ENCODE results near the gene CRYAB.

The CRYAB gene

GRCh38 chr11:111918390-111919256 is 7.1 kb upstream of the CRYAB start, which contains the start of gene C11orf52:
Gene C11orf52, plus strand, starts transcription at chr11:111918913. Its CDS starts 60 bp downstream, at chr11:111918973.
- H3K27me3 ChIP-seq (ENCODE audit: insufficient read depth, poor library complexity, severe bottlenecking), result no peaks in the 10 kb centered on the region
- DNase-seq (ENCODE audit: low read depth in 1 of 2, low spot score in 1 of 2), result no peak
- no peak within 1 kb of the TSS for H3K27ac ChIP-seq (replicated peaks)
- no peak within 1 kb of the TSS for H3K4me3 ChIP-seq (replicated peaks; ENCODE audit: insufficient read depth, low read length)
- TF ChIP-seq GABPA (IDR thresholded peaks at IDR 0.05; ENCODE audit: low read depth), result no peak
- no peak for TF ChIP-seq SPI1 (IDR thresholded peaks at IDR 0.05; ENCODE audit: borderline replicate concordance, low read depth)
- TF ChIP-seq, protein P1, sequence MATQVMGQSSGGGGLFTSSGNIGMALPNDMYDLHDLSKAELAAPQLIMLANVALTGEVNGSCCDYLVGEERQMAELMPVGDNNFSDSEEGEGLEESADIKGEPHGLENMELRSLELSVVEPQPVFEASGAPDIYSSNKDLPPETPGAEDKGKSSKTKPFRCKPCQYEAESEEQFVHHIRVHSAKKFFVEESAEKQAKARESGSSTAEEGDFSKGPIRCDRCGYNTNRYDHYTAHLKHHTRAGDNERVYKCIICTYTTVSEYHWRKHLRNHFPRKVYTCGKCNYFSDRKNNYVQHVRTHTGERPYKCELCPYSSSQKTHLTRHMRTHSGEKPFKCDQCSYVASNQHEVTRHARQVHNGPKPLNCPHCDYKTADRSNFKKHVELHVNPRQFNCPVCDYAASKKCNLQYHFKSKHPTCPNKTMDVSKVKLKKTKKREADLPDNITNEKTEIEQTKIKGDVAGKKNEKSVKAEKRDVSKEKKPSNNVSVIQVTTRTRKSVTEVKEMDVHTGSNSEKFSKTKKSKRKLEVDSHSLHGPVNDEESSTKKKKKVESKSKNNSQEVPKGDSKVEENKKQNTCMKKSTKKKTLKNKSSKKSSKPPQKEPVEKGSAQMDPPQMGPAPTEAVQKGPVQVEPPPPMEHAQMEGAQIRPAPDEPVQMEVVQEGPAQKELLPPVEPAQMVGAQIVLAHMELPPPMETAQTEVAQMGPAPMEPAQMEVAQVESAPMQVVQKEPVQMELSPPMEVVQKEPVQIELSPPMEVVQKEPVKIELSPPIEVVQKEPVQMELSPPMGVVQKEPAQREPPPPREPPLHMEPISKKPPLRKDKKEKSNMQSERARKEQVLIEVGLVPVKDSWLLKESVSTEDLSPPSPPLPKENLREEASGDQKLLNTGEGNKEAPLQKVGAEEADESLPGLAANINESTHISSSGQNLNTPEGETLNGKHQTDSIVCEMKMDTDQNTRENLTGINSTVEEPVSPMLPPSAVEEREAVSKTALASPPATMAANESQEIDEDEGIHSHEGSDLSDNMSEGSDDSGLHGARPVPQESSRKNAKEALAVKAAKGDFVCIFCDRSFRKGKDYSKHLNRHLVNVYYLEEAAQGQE (IDR thresholded peaks at IDR 0.05; ENCODE audit: insufficient replicate concordance, low read depth), result no peak
- TF ChIP-seq POLR2AphosphoS5 (IDR thresholded peaks at IDR 0.05; ENCODE audit: low read depth), result no peak
- TF ChIP-seq CTCF (IDR thresholded peaks at IDR 0.05; ENCODE audit: insufficient read depth, low read length), result no peak

- DNase-seq (ENCODE audit: low read depth in 1 of 2, low spot score in 1 of 2), result no peak
- H3K27me3 ChIP-seq (ENCODE audit: insufficient read depth, poor library complexity, severe bottlenecking), result no peaks in the 10 kb centered on the region
- H3K27ac ChIP-seq (replicated peaks), result no peak overlapping the region
- TF ChIP-seq SPI1 (IDR thresholded peaks at IDR 0.05; ENCODE audit: borderline replicate concordance, low read depth), result no peak
- no peak for TF ChIP-seq GABPA (IDR thresholded peaks at IDR 0.05; ENCODE audit: low read depth)
- TF ChIP-seq CTCF (IDR thresholded peaks at IDR 0.05; ENCODE audit: insufficient read depth, low read length), result no peak
- TF ChIP-seq POLR2AphosphoS5 (IDR thresholded peaks at IDR 0.05; ENCODE audit: low read depth), result no peak
- TF ChIP-seq, protein P1 (IDR thresholded peaks at IDR 0.05; ENCODE audit: insufficient replicate concordance, low read depth), result no peak
- H3K4me3 ChIP-seq (replicated peaks; ENCODE audit: insufficient read depth, low read length), result no peak overlapping the region
Observed at GRCh38 chr11:111917788-111918187, 6.2 kb upstream of the CRYAB start.

GRCh38 chr11:111917312-111917711 is 5.7 kb upstream of the CRYAB start:
- no peak for DNase-seq (ENCODE audit: low read depth in 1 of 2, low spot score in 1 of 2)
- no peak overlapping the region for H3K27ac ChIP-seq (replicated peaks)
- peaks cover 1% of the 10 kb centered on the region for H3K27me3 ChIP-seq (ENCODE audit: insufficient read depth, poor library complexity, severe bottlenecking)
- no peak overlapping the region for H3K4me3 ChIP-seq (replicated peaks; ENCODE audit: insufficient read depth, low read length)
- TF ChIP-seq SPI1 (IDR thresholded peaks at IDR 0.05; ENCODE audit: borderline replicate concordance, low read depth) (no peak), CTCF (IDR thresholded peaks at IDR 0.05; ENCODE audit: insufficient read depth, low read length) (no peak), POLR2AphosphoS5 (IDR thresholded peaks at IDR 0.05; ENCODE audit: low read depth) (no peak), GABPA (IDR thresholded peaks at IDR 0.05; ENCODE audit: low read depth) (no peak)
- TF ChIP-seq, protein P1 (IDR thresholded peaks at IDR 0.05; ENCODE audit: insufficient replicate concordance, low read depth), result no peak
